ENCODE results near the gene LHFPL2. TPM values are rescaled to one million over a fixed set of nuclear protein-coding genes. Genes with fewer than 3 reads are reported as not detected.

LHFPL2 gene
- total and polyA plus RNA-seq, 2 donors (not counting 1 experiment from before 2014, with no cell fraction given) = 3.8 to 35.5 TPM

GRCh38 chr5:78519198-78519941, 129.2 kb downstream of the LHFPL2 start:
- ATAC-seq (ENCODE audit: low read depth) (no peak), DNase-seq (no peak)
- no peaks in the 10 kb centered on the region for H3K27me3 ChIP-seq (replicated peaks in 1 of 4; ENCODE audit: control extremely low read depth in 1 of 4, control insufficient read depth in 3 of 4, insufficient read depth in 4 of 4, low read length in 3 of 4)
- no peak overlapping the region for H3K4me3 ChIP-seq (ENCODE audit: control extremely low read depth in 1 of 5, extremely low read depth in 1 of 5, insufficient read depth in 1 of 5, low read depth in 2 of 5, low read length in 4 of 5)
- H4K20me1 ChIP-seq (ENCODE audit: control insufficient read depth, insufficient read depth, low read length, poor library complexity, severe bottlenecking) = no peaks in the 10 kb centered on the region
- TF ChIP-seq CTCF (IDR thresholded peaks at IDR 0.05) = no peak
- no peak for TF ChIP-seq EZH2 (IDR thresholded peaks at IDR 0.05; ENCODE audit: borderline replicate concordance, insufficient read depth, low read depth, low read length, poor library complexity, severe bottlenecking)
- no peak overlapping the region for H3K9ac ChIP-seq (ENCODE audit: low read length)
- no peak overlapping the region for H3K27ac Mint-ChIP-seq
- no peaks in the 10 kb centered on the region for H3K36me3 ChIP-seq (replicated peaks in 1 of 2; ENCODE audit: control extremely low read depth in 1 of 2, control insufficient read depth in 1 of 2, extremely low read depth in 1 of 2, insufficient read depth in 2 of 2, low read length in 1 of 2)
- no peak overlapping the region for H3K27ac ChIP-seq (ENCODE audit: low read length in 2 of 2)
- no peak overlapping the region for H3K4me3 Mint-ChIP-seq
- ChIA-PET POLR2A (no interaction called here), CTCF (no interaction called here)
- no peaks in the 10 kb centered on the region for H3K9me3 ChIP-seq (ENCODE audit: control extremely low read depth in 1 of 3, control insufficient read depth in 2 of 3, insufficient read depth in 1 of 3, low read length in 2 of 3)
- intact Hi-C loops (cut with micrococcal nuclease) = no loop called here
- no peaks in the 10 kb centered on the region for H3K27me3 Mint-ChIP-seq
- 95% methylated on average over 4 of the region's 9 CpGs for WGBS (ENCODE audit: insufficient coverage)
- H3K4me1 Mint-ChIP-seq = no peaks in the 10 kb centered on the region
- no peak overlapping the region for H2AFZ ChIP-seq (ENCODE audit: insufficient read depth, low read depth, low read length, poor library complexity, severe bottlenecking)
- no peak overlapping the region for H3K4me2 ChIP-seq (replicated peaks; ENCODE audit: low read depth, low read length, poor library complexity, severe bottlenecking)
- H3K79me2 ChIP-seq (ENCODE audit: control insufficient read depth, insufficient read depth, low read length) = no peaks in the 10 kb centered on the region
- H3K9me3 Mint-ChIP-seq (ENCODE audit: insufficient read depth) = no peaks in the 10 kb centered on the region
- H3K4me1 ChIP-seq (ENCODE audit: control insufficient read depth in 2 of 2, insufficient read depth in 2 of 2, low read length in 2 of 2) = no peaks in the 10 kb centered on the region

DNA sequence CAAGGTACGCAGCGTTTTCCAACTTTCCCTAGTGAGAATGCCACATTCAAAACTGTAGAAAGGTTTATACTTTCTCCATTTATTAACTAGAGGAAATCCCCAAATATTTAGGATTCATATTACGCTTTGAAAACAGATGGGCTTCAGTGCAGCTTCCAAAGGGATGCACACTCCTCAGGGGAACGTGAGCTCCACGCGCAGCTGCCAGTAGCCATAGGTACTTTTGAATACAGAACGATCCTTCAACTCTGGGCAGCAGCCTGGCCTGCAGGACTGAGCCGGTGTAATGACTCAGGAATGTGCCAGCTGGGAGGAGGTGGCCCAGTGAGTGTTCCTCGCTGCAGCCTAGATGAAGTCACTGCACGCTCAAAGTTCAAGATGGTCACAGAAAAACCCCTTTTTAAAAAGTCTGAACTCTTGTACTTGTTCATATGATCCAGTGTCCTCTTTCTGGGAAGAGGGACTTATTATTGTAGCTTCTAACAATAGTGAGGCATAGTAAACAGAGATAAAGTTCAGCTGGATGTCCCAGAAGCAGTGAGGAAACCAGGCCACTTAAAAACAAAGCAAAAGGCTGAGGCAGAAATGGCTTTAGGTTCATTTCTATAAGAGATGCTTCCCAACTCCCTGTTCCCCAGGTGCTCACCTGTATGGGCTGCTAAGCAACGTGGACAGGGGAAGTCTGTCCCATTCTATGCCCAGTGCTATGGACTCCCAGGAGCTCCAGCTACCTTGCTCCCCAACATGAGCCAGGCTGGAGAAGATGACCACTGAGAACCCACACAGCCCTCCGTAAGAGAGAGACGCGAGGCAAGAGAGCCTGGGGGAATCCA, 130.0 kb downstream of the LHFPL2 start:
- Mint-ChIP-seq H3K9me3 (ENCODE audit: insufficient read depth) (no peaks in the 10 kb centered on the region), H3K4me1 (no peaks in the 10 kb centered on the region), H3K4me3 (no peak overlapping the region), H3K27me3 (no peaks in the 10 kb centered on the region), H3K27ac (no peak overlapping the region)
- Histone ChIP-seq H3K4me2 (replicated peaks; ENCODE audit: low read depth, low read length, poor library complexity, severe bottlenecking) (no peak overlapping the region), H2AFZ (ENCODE audit: insufficient read depth, low read depth, low read length, poor library complexity, severe bottlenecking) (no peak overlapping the region), H3K9me3 (ENCODE audit: control extremely low read depth in 1 of 3, control insufficient read depth in 2 of 3, insufficient read depth in 1 of 3, low read length in 2 of 3) (peaks cover 0 to 5% (median 0%) of the 10 kb centered on the region in 3 donors), H3K27ac (ENCODE audit: low read length in 2 of 2) (no peak overlapping the region), H3K4me3 (ENCODE audit: control extremely low read depth in 1 of 5, extremely low read depth in 1 of 5, insufficient read depth in 1 of 5, low read depth in 2 of 5, low read length in 4 of 5) (no peak overlapping the region), H3K36me3 (replicated peaks in 1 of 2; ENCODE audit: control extremely low read depth in 1 of 2, control insufficient read depth in 1 of 2, extremely low read depth in 1 of 2, insufficient read depth in 2 of 2, low read length in 1 of 2) (no peaks in the 10 kb centered on the region), H3K27me3 (replicated peaks in 1 of 4; ENCODE audit: control extremely low read depth in 1 of 4, control insufficient read depth in 3 of 4, insufficient read depth in 4 of 4, low read length in 3 of 4) (no peaks in the 10 kb centered on the region), H3K9ac (ENCODE audit: low read length) (no peak overlapping the region), H3K4me1 (ENCODE audit: control insufficient read depth in 2 of 2, insufficient read depth in 2 of 2, low read length in 2 of 2) (no peaks in the 10 kb centered on the region), H3K79me2 (ENCODE audit: control insufficient read depth, insufficient read depth, low read length) (no peaks in the 10 kb centered on the region), H4K20me1 (ENCODE audit: control insufficient read depth, insufficient read depth, low read length, poor library complexity, severe bottlenecking) (no peaks in the 10 kb centered on the region)
- WGBS (ENCODE audit: insufficient coverage) = 98% methylated on average over 11 of the region's 14 CpGs
- no peak for TF ChIP-seq CTCF (IDR thresholded peaks at IDR 0.05)
- no peak for TF ChIP-seq EZH2 (IDR thresholded peaks at IDR 0.05; ENCODE audit: borderline replicate concordance, insufficient read depth, low read depth, low read length, poor library complexity, severe bottlenecking)
- ATAC-seq (ENCODE audit: low read depth) = no peak
- DNase-seq = no peak
- ChIA-PET POLR2A (no interaction called here), CTCF (no interaction called here)
- intact Hi-C loops (cut with micrococcal nuclease) = no loop called here
